Measurements from ENCODE around the gene CARMIL1. TPM values are rescaled to one million over a fixed set of nuclear protein-coding genes. Genes with fewer than 3 reads are reported as not detected.

CARMIL1 gene
- polyA plus RNA-seq, 4 donors = 35.3 to 74.5 (median 47.2) TPM

GRCh38 chr6:25415701-25416100 is 136.5 kb downstream of the CARMIL1 start:
- DNase-seq (no peak), FAIRE-seq (no peak)
- Histone ChIP-seq H3K4me1 (ENCODE audit: control insufficient read depth in 3 of 3, insufficient read depth in 2 of 3, low read depth in 1 of 3, low read length in 2 of 3) (peaks cover 2 to 44% (median 12%) of the 10 kb centered on the region in 3 donors), H3K36me3 (ENCODE audit: control insufficient read depth in 3 of 3, insufficient read depth in 2 of 3, low read depth in 1 of 3, low read length in 3 of 3) (no peaks in the 10 kb centered on the region), H3K4me3 (ENCODE audit: low read depth in 1 of 3, low read length in 3 of 3) (no peak overlapping the region), H3K27ac (ENCODE audit: low read depth in 1 of 3, low read length in 2 of 3) (no peak overlapping the region), H3K9me3 (ENCODE audit: control insufficient read depth in 2 of 2, insufficient read depth in 1 of 2, low read depth in 1 of 2, low read length in 1 of 2) (peaks cover 0 to 3% of the 10 kb centered on the region in 2 donors), H3K27me3 (ENCODE audit: control insufficient read depth in 3 of 3, insufficient read depth in 3 of 3, low read length in 3 of 3) (no peaks in the 10 kb centered on the region)
- WGBS, 3 donors = 67 to 86% (median 81%) methylated on average over 4 of the region's 4 CpGs

GRCh38 chr6:25417046-25417605 is 138.0 kb downstream of the CARMIL1 start:
- peak in 1 of 2 donors; percentile 34 for DNase-seq
- Histone ChIP-seq H3K27ac (ENCODE audit: low read depth in 1 of 3, low read length in 2 of 3) (no peak overlapping the region), H3K27me3 (ENCODE audit: control insufficient read depth in 3 of 3, insufficient read depth in 3 of 3, low read length in 3 of 3) (no peaks in the 10 kb centered on the region), H3K36me3 (ENCODE audit: control insufficient read depth in 3 of 3, insufficient read depth in 2 of 3, low read depth in 1 of 3, low read length in 3 of 3) (no peaks in the 10 kb centered on the region), H3K4me1 (ENCODE audit: control insufficient read depth in 3 of 3, insufficient read depth in 2 of 3, low read depth in 1 of 3, low read length in 2 of 3) (peaks cover 2 to 39% (median 10%) of the 10 kb centered on the region in 3 donors), H3K9me3 (ENCODE audit: control insufficient read depth in 2 of 2, insufficient read depth in 1 of 2, low read depth in 1 of 2, low read length in 1 of 2) (peaks cover 0 to 3% of the 10 kb centered on the region in 2 donors), H3K4me3 (ENCODE audit: low read depth in 1 of 3, low read length in 3 of 3) (no peak overlapping the region)
- WGBS, 3 donors = 32 to 66% (median 55%) methylated on average over 2 of the region's 2 CpGs
- FAIRE-seq = no peak

- 40 to 73% (median 54%) methylated on average over 5 of the region's 5 CpGs for WGBS, 3 donors
- FAIRE-seq (no peak), DNase-seq (no peak)
- H3K9me3 ChIP-seq (ENCODE audit: control insufficient read depth in 2 of 2, insufficient read depth in 1 of 2, low read depth in 1 of 2, low read length in 1 of 2) = peaks cover 0 to 3% of the 10 kb centered on the region in 2 donors
- H3K27ac ChIP-seq (ENCODE audit: low read depth in 1 of 3, low read length in 2 of 3) = no peak overlapping the region
- H3K27me3 ChIP-seq (ENCODE audit: control insufficient read depth in 3 of 3, insufficient read depth in 3 of 3, low read length in 3 of 3) = no peaks in the 10 kb centered on the region
- H3K4me1 ChIP-seq (ENCODE audit: control insufficient read depth in 3 of 3, insufficient read depth in 2 of 3, low read depth in 1 of 3, low read length in 2 of 3) = peaks cover 0 to 29% (median 8%) of the 10 kb centered on the region in 3 donors
- no peak overlapping the region for H3K4me3 ChIP-seq (ENCODE audit: low read depth in 1 of 3, low read length in 3 of 3)
- peaks cover 0 to 3% (median 0%) of the 10 kb centered on the region in 3 donors for H3K36me3 ChIP-seq (ENCODE audit: control insufficient read depth in 3 of 3, insufficient read depth in 2 of 3, low read depth in 1 of 3, low read length in 3 of 3)
These were observed 139.4 kb downstream of the CARMIL1 start for GRCh38 chr6:25418454-25419052.

- no peak overlapping the region for H3K27ac ChIP-seq (ENCODE audit: low read depth in 1 of 3, low read length in 2 of 3)
- no peaks in the 10 kb centered on the region for H3K27me3 ChIP-seq (ENCODE audit: control insufficient read depth in 3 of 3, insufficient read depth in 3 of 3, low read length in 3 of 3)
- H3K4me3 ChIP-seq (ENCODE audit: low read depth in 1 of 3, low read length in 3 of 3) = no peak overlapping the region
- peaks cover 0 to 29% (median 8%) of the 10 kb centered on the region in 3 donors for H3K4me1 ChIP-seq (ENCODE audit: control insufficient read depth in 3 of 3, insufficient read depth in 2 of 3, low read depth in 1 of 3, low read length in 2 of 3)
- H3K36me3 ChIP-seq (ENCODE audit: control insufficient read depth in 3 of 3, insufficient read depth in 2 of 3, low read depth in 1 of 3, low read length in 3 of 3) = peaks cover 0 to 3% (median 0%) of the 10 kb centered on the region in 3 donors
- DNase-seq = no peak
- WGBS, 3 donors = 90 to 98% (median 96%) methylated on average over 5 of the region's 5 CpGs
- H3K9me3 ChIP-seq (ENCODE audit: control insufficient read depth in 2 of 2, insufficient read depth in 1 of 2, low read depth in 1 of 2, low read length in 1 of 2) = peaks cover 0 to 3% of the 10 kb centered on the region in 2 donors
- FAIRE-seq = no peak
These were observed 140.7 kb downstream of the CARMIL1 start for GRCh38 chr6:25419879-25420278.

DNA sequence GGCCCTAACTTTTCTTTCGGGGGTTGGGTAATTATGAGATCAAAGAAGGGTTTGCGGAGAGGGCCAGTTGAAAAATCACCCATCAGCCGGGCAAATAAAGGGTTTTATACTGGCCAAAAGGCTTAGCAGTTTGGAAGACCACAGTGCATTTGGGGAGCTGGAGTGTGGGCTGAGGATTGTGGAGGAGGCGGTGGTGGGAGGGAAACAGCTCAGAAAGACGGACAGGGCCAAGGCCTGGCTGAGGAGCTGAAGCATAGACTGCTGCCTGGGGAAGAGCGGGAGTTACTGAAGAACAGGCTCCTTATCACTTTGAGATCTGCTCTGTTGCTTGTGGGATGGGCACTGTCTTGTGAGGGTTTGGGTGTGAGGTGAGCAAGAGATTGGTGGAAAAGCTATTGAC is 144.2 kb downstream of the CARMIL1 start:
- DNase-seq (no peak), FAIRE-seq (no peak)
- Histone ChIP-seq H3K27me3 (ENCODE audit: control insufficient read depth in 3 of 3, insufficient read depth in 3 of 3, low read length in 3 of 3) (no peaks in the 10 kb centered on the region), H3K27ac (ENCODE audit: low read depth in 1 of 3, low read length in 2 of 3) (no peak overlapping the region), H3K36me3 (ENCODE audit: control insufficient read depth in 3 of 3, insufficient read depth in 2 of 3, low read depth in 1 of 3, low read length in 3 of 3) (peaks cover 0 to 3% (median 0%) of the 10 kb centered on the region in 3 donors), H3K9me3 (ENCODE audit: control insufficient read depth in 2 of 2, insufficient read depth in 1 of 2, low read depth in 1 of 2, low read length in 1 of 2) (peaks cover 0 to 3% of the 10 kb centered on the region in 2 donors), H3K4me1 (ENCODE audit: control insufficient read depth in 3 of 3, insufficient read depth in 2 of 3, low read depth in 1 of 3, low read length in 2 of 3) (peaks cover 0 to 10% (median 0%) of the 10 kb centered on the region in 3 donors), H3K4me3 (ENCODE audit: low read depth in 1 of 3, low read length in 3 of 3) (no peak overlapping the region)
- 87 to 95% (median 93%) methylated on average over 6 of the region's 6 CpGs for WGBS, 3 donors

DNA sequence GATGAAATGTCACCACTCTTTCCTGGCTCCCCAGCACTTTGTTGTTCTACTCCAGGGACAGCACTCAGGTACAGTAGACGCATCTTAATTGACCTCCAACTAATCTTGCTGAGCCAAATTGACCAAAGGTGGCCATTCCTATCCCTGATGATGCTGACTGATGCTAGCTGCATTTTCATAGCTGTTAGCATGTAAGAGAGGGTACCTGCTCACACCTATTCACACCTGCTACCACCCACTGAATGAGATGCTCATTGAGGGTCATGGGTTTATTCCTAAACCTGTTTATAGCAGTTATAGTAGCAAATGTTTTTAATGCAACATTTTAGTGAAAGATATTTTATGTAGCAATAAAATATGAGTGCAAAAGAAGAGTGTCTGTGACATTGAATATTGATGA is 145.1 kb downstream of the CARMIL1 start:
- H3K4me3 ChIP-seq (ENCODE audit: low read depth in 1 of 3, low read length in 3 of 3) = no peak overlapping the region
- DNase-seq = no peak
- 85 to 95% (median 94%) methylated on average over 1 of the region's 1 CpG for WGBS, 3 donors
- peaks cover 0 to 2% (median 0%) of the 10 kb centered on the region in 3 donors for H3K4me1 ChIP-seq (ENCODE audit: control insufficient read depth in 3 of 3, insufficient read depth in 2 of 3, low read depth in 1 of 3, low read length in 2 of 3)
- no peaks in the 10 kb centered on the region for H3K27me3 ChIP-seq (ENCODE audit: control insufficient read depth in 3 of 3, insufficient read depth in 3 of 3, low read length in 3 of 3)
- H3K9me3 ChIP-seq (ENCODE audit: control insufficient read depth in 2 of 2, insufficient read depth in 1 of 2, low read depth in 1 of 2, low read length in 1 of 2) = peaks cover 0 to 3% of the 10 kb centered on the region in 2 donors
- H3K27ac ChIP-seq (ENCODE audit: low read depth in 1 of 3, low read length in 2 of 3) = no peak overlapping the region
- H3K36me3 ChIP-seq (ENCODE audit: control insufficient read depth in 3 of 3, insufficient read depth in 2 of 3, low read depth in 1 of 3, low read length in 3 of 3) = peaks cover 0 to 3% (median 0%) of the 10 kb centered on the region in 3 donors
- FAIRE-seq = no peak

DNA sequence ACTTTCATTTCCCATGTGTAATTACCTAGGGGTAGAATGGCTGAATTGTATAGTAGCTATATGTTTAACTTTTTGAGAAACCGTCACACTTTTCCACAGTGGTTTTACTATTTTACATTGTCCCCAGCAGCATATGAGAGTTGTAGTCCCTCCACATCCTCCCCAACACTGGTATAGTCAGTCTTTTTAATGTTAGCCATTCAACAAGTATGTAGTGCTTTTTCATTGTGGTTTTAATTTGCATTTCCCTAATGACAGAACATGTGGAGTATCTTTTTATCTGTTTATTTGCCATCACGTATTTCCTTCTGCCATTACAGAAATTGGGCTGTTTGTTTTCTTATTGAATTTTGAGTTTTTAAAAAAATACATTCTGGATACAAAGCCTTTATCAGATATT is 148.4 kb downstream of the CARMIL1 start:
- Histone ChIP-seq H3K9me3 (ENCODE audit: control insufficient read depth in 2 of 2, insufficient read depth in 1 of 2, low read depth in 1 of 2, low read length in 1 of 2) (no peaks in the 10 kb centered on the region), H3K36me3 (ENCODE audit: control insufficient read depth in 3 of 3, insufficient read depth in 2 of 3, low read depth in 1 of 3, low read length in 3 of 3) (peaks cover 0 to 5% (median 0%) of the 10 kb centered on the region in 3 donors), H3K27ac (ENCODE audit: low read depth in 1 of 3, low read length in 2 of 3) (no peak overlapping the region), H3K27me3 (ENCODE audit: control insufficient read depth in 3 of 3, insufficient read depth in 3 of 3, low read length in 3 of 3) (no peaks in the 10 kb centered on the region), H3K4me1 (ENCODE audit: control insufficient read depth in 3 of 3, insufficient read depth in 2 of 3, low read depth in 1 of 3, low read length in 2 of 3) (peaks cover 0 to 2% (median 0%) of the 10 kb centered on the region in 3 donors), H3K4me3 (ENCODE audit: low read depth in 1 of 3, low read length in 3 of 3) (no peak overlapping the region)
- 49 to 64% (median 64%) methylated on average over 2 of the region's 2 CpGs for WGBS, 3 donors
- FAIRE-seq = no peak
- DNase-seq = no peak

DNA sequence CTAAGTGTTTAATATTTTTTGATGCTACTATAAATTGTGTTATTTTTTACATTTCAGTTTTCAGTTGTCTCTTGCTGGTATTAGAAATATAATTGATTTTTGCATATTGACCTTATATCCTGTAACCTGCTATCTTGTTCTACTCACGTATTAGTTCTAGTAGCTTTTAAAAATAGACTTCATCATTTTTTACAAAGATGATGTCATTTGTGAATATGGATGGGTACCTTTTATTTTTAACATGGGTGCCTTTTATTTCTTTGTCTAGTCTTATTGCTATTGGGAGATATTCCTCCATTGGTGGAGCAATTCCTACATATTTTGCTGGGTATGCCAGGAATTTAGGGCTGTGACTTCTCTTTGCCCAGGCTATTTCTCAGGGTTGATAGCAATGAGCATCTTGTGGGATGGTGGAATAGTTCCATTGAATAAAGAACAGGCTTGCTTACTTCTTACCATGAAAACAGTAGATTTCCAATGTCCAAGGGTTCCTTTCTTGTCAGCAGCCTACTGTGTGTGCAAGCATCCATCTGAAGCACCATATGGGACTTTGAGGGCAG is 149.7 kb downstream of the CARMIL1 start:
- 90 to 97% (median 91%) methylated on average over 1 of the region's 1 CpG for WGBS, 3 donors
- Histone ChIP-seq H3K27me3 (ENCODE audit: control insufficient read depth in 3 of 3, insufficient read depth in 3 of 3, low read length in 3 of 3) (no peaks in the 10 kb centered on the region), H3K4me1 (ENCODE audit: control insufficient read depth in 3 of 3, insufficient read depth in 2 of 3, low read depth in 1 of 3, low read length in 2 of 3) (peaks cover 0 to 4% (median 0%) of the 10 kb centered on the region in 3 donors), H3K36me3 (ENCODE audit: control insufficient read depth in 3 of 3, insufficient read depth in 2 of 3, low read depth in 1 of 3, low read length in 3 of 3) (peaks cover 0 to 2% (median 0%) of the 10 kb centered on the region in 3 donors), H3K27ac (ENCODE audit: low read depth in 1 of 3, low read length in 2 of 3) (no peak overlapping the region), H3K4me3 (ENCODE audit: low read depth in 1 of 3, low read length in 3 of 3) (no peak overlapping the region), H3K9me3 (ENCODE audit: control insufficient read depth in 2 of 2, insufficient read depth in 1 of 2, low read depth in 1 of 2, low read length in 1 of 2) (no peaks in the 10 kb centered on the region)
- FAIRE-seq (no peak), DNase-seq (no peak)
